Pulmonary artery endothelial cell (primary cell): ENCODE measurements around the gene SPOP. TPM values are rescaled to one million over a fixed set of nuclear protein-coding genes. Genes with fewer than 3 reads are reported as not detected.
"Not testable (repeated sequence)": the region's sequence is repeated elsewhere in the genome, so short reads cannot be mapped to it uniquely, and the experiment has no call there.

Source experiments
- DNase-seq: peaks from one replicate; pipeline ENCODE4 v3.0.0-alpha.2; 2011; ENCODE audit warnings: low read depth, low spot score
- total RNA-seq: library from RNA; depleted of rRNA; stranded (reverse); fragments of >200 nt; gene quantifications from 2 replicates; pipeline ENCODE4 v1.2.3, GENCODE V29; 2014

SPOP gene
- total RNA-seq, 1 donor from 2014 or later: 107 TPM

- DNase-seq: no peak
Measured at GRCh38 chr17:49552070-49552751, 125.7 kb downstream of the SPOP start.

- no peak for DNase-seq
Measured at GRCh38 chr17:49551221-49552069, 126.5 kb downstream of the SPOP start.

- DNase-seq: not testable (repeated sequence)
Measured at GRCh38 chr17:49550764-49551163, 127.1 kb downstream of the SPOP start.

GRCh38 chr17:49549691-49550678 lies 127.9 kb downstream of the SPOP start:
- no peak for DNase-seq

GRCh38 chr17:49549311-49549605 lies 128.6 kb downstream of the SPOP start:
- DNase-seq: no peak

Other genes with a start within 250 kb of the SPOP start
- 0.07 and 0.11 TPM in 2 replicates for gene NGFR, start 182.8 kb downstream of the SPOP start, total RNA-seq
- 0.79 and 2.7 TPM in 2 replicates for gene NXPH3, start 102.2 kb downstream of the SPOP start, total RNA-seq
- gene SLC35B1, start 29.9 kb upstream of the SPOP start, total RNA-seq: 72.2 and 93.6 TPM in 2 replicates
- 3.6 and 6.9 TPM in 2 replicates for gene FAM117A, start 86.0 kb upstream of the SPOP start, total RNA-seq
- gene KAT7, start 110.6 kb upstream of the SPOP start, total RNA-seq: 40.4 and 60.9 TPM in 2 replicates
- not detected in 2 replicates for gene TAC4, start 170.0 kb upstream of the SPOP start, total RNA-seq